Stomach (tissue), 9 donors: ENCODE data around the gene RXRG. TPM values are rescaled to one million over a fixed set of nuclear protein-coding genes. Genes with fewer than 3 reads are reported as not detected.

Experiments used
- DNase-seq, 2 donors: peaks; one replicate each; pipeline versions ENCODE4 v3.0.0 to v3.0.0-alpha.2; 2013 to 2019
- H3K27ac ChIP-seq, 5 donors: fragments of 200-600 bp in 4 of 5; sonication (generic) in 4 of 5; one replicate each; pipeline ENCODE4 v1.5.1; 2013 to 2019; ENCODE audit warnings: mild to moderate bottlenecking in 1 of 5, moderate library complexity in 1 of 5
- H3K27me3 ChIP-seq, 3 donors: fragments of 200-600 bp; sonication (generic); one replicate each; pipeline ENCODE4 v1.5.1; 2017 to 2019; ENCODE audit warnings: mixed run types in 1 of 3
- H3K36me3 ChIP-seq, 4 donors: fragments of 200-600 bp; sonication (generic); 1 replicate in 3 of 4; 2 replicates in 1 of 4; pipeline ENCODE4 v1.5.1; 2016 to 2019
- H3K4me1 ChIP-seq, 4 donors: fragments of 200-600 bp; sonication (generic); one replicate each; pipeline ENCODE4 v1.5.1; 2016 to 2019
- H3K4me3 ChIP-seq, 4 donors: fragments of 200-600 bp; sonication (generic) in 3 of 4; one replicate each; pipeline ENCODE4 v1.5.1; 2016 to 2019; ENCODE audit warnings: mild to moderate bottlenecking in 1 of 4
- H3K9me3 ChIP-seq, 4 donors: fragments of 200-600 bp; sonication (generic); one replicate each; pipeline ENCODE4 v1.5.1; 2016 to 2019
- CTCF ChIP-seq, 7 experiments: fragments of 450-650 bp in 4 of 7; fragments of 200-600 bp in 3 of 7; sonication (generic) in 3 of 7; IDR thresholded peaks; one replicate each; pipeline ENCODE4 v1.5.1; 2016 to 2019; ENCODE audit warnings: antibody characterized with exemption in 7 of 7, control low read depth in 2 of 7, mild to moderate bottlenecking in 1 of 7
- EP300 ChIP-seq: sonication (generic); formaldehyde crosslinking; IDR thresholded peaks from one replicate; pipeline ENCODE4 v1.6.1; 2017; ENCODE audit warnings: antibody characterized with exemption
- POLR2A ChIP-seq, 4 donors: fragments of 450-650 bp; IDR thresholded peaks; one replicate each; pipeline ENCODE4 v1.6.1; 2016; ENCODE audit warnings: antibody characterized with exemption in 4 of 4, control low read depth in 2 of 4, mild to moderate bottlenecking in 1 of 4, moderate library complexity in 1 of 4
- POLR2AphosphoS5 ChIP-seq, 3 donors: sonication (generic); formaldehyde crosslinking; IDR thresholded peaks; one replicate each; pipeline ENCODE4 v1.6.1; 2016; ENCODE audit warnings: antibody characterized with exemption in 3 of 3
- WGBS, 5 donors: extraction: QIAGEN DNeasy Blood & Tissue Kit in 3 of 5; methylation state at CpG; one replicate each; pipeline versions ENCODE4 v1.1.5 to v1.1.7; 2013 to 2018; 5-methylcytosine and 5-hydroxymethylcytosine counted together
- intact Hi-C: fragments of 100-400 bp; cut with DNase I; formaldehyde crosslinking; loops from one replicate; pipeline ENCODE4 v1.15.1; 2023; ENCODE audit warnings: low total_unique reads
- polyA plus RNA-seq, 3 donors: library from polyadenylated mRNA; stranded (reverse); fragments of 200-250 nt; gene quantifications; one replicate each; pipeline ENCODE4 v1.2.3, GENCODE V29; 2013
- total RNA-seq, 5 donors: library from RNA; depleted of rRNA; stranded (reverse); fragments of >200 nt; gene quantifications; one replicate each; pipeline versions ENCODE4 v1.1.0 to v1.2.3, GENCODE V29; 2014 to 2016
- donor health status: healthy with polysubstance abuse.
- donor health status: Bipolar disorder and iron deficiency.
- donor health status: healthy.

RXRG gene
- total and polyA plus RNA-seq, 8 donors = 0.43 to 2.9 (median 1.4) TPM; not detected in 3

- WGBS, 5 donors = 17 to 48% (median 40%) methylated on average over 2 of the region's 2 CpGs
- Histone ChIP-seq H3K4me3 (no peak overlapping the region), H3K27ac (no peak overlapping the region), H3K27me3 (peaks cover 0 to 67% (median 4%) of the 10 kb centered on the region in 3 donors), H3K36me3 (no peaks in the 10 kb centered on the region), H3K4me1 (peaks cover 0 to 10% (median 8%) of the 10 kb centered on the region in 4 donors), H3K9me3 (no peaks in the 10 kb centered on the region)
- TF ChIP-seq EP300 (no peak), POLR2A (IDR thresholded peaks at IDR 0.05) (no peak), POLR2AphosphoS5 (IDR thresholded peaks at IDR 0.05) (no peak), CTCF (IDR thresholded peaks at IDR 0.05) (no peak)
- no peak for DNase-seq
- intact Hi-C loops = no loop called here
Measured at GRCh38 chr1:165365341-165365740, 79.6 kb downstream of the RXRG start.

GRCh38 chr1:165364568-165365133 lies 80.3 kb downstream of the RXRG start:
- Histone ChIP-seq H3K27me3 (peaks cover 0 to 67% (median 4%) of the 10 kb centered on the region in 3 donors), H3K9me3 (no peaks in the 10 kb centered on the region), H3K4me3 (no peak overlapping the region), H3K27ac (no peak overlapping the region), H3K36me3 (no peaks in the 10 kb centered on the region), H3K4me1 (peaks cover 0 to 10% (median 8%) of the 10 kb centered on the region in 4 donors)
- TF ChIP-seq POLR2AphosphoS5 (IDR thresholded peaks at IDR 0.05) (no peak), CTCF (IDR thresholded peaks at IDR 0.05) (no peak), EP300 (no peak), POLR2A (IDR thresholded peaks at IDR 0.05) (no peak)
- WGBS, 5 donors = 20 to 27% (median 21%) methylated on average over 6 of the region's 6 CpGs
- intact Hi-C loops = no loop called here
- peak in 1 of 2 donors; percentile 26 for DNase-seq

- 8 to 24% (median 13%) methylated on average over 20 to 25 of the region's 25 CpGs for WGBS, 5 donors
- H3K27me3 ChIP-seq = peaks cover 38 to 91% (median 62%) of the 10 kb centered on the region in 3 donors
Measured at GRCh38 chr1:165356876-165357275, 88.0 kb downstream of the RXRG start.

More at GRCh38 chr1:165356876-165357275, 88.0 kb downstream of the RXRG start:
- no peaks in the 10 kb centered on the region for H3K36me3 ChIP-seq
- no peak overlapping the region for H3K27ac ChIP-seq
- intact Hi-C loops = no loop called here
- peak in 1 of 2 donors; percentile 17 for DNase-seq
- TF ChIP-seq EP300 (no peak), POLR2AphosphoS5 (IDR thresholded peaks at IDR 0.05) (no peak), POLR2A (IDR thresholded peaks at IDR 0.05) (no peak), CTCF (IDR thresholded peaks at IDR 0.05) (no peak)
- peaks cover 12 to 51% (median 37%) of the 10 kb centered on the region in 4 donors for H3K4me1 ChIP-seq
- no peaks in the 10 kb centered on the region for H3K9me3 ChIP-seq
- peak overlapping the region; percentile 34 to 60 (median 42) for H3K4me3 ChIP-seq
